LHCN-M2 (cell line): ENCODE data around the gene KCNIP1. TPM values are rescaled to one million over a fixed set of nuclear protein-coding genes. Genes with fewer than 3 reads are reported as not detected.
A peak's percentile ranks its signal among the peaks of the same experiment; 100 is the strongest.
"Not testable (repeated sequence)": the region's sequence is repeated elsewhere in the genome, so short reads cannot be mapped to it uniquely, and the experiment has no call there.

Source experiments
- DNase-seq: peaks from one replicate; pipeline ENCODE4 v3.0.0-alpha.2; 2012; ENCODE audit warnings: low read depth
- total RNA-seq: library from RNA; depleted of rRNA; stranded (reverse); fragments of >200 nt; gene quantifications from 2 replicates; pipeline ENCODE4 v1.2.3, GENCODE V29; 2014

The KCNIP1 gene
- total RNA-seq, 1 experiment from 2014 or later: not detected

GRCh38 chr5:170534941-170535340 lies 31.1 kb downstream of the KCNIP1 start:
- no peak for DNase-seq

GRCh38 chr5:170536525-170536924 lies 32.7 kb downstream of the KCNIP1 start:
- DNase-seq: no peak

GRCh38 chr5:170537451-170538095 lies 33.8 kb downstream of the KCNIP1 start:
- no peak for DNase-seq

- DNase-seq: no peak
Measured at GRCh38 chr5:170538096-170538465, 34.3 kb downstream of the KCNIP1 start.

- DNase-seq: no peak
Measured at GRCh38 chr5:170538696-170539586, 35.1 kb downstream of the KCNIP1 start.

GRCh38 chr5:170540271-170540670 lies 36.5 kb downstream of the KCNIP1 start:
- DNase-seq: no peak

GRCh38 chr5:170541146-170541769 lies 37.4 kb downstream of the KCNIP1 start:
- DNase-seq: no peak

GRCh38 chr5:170542691-170543293 lies 39.0 kb downstream of the KCNIP1 start:
- DNase-seq: no peak

GRCh38 chr5:170545313-170545712 lies 41.5 kb downstream of the KCNIP1 start:
- no peak for DNase-seq

- DNase-seq: no peak
Measured at GRCh38 chr5:170545811-170546210, 42.0 kb downstream of the KCNIP1 start.

- no peak for DNase-seq
Measured at GRCh38 chr5:170546282-170546681, 42.5 kb downstream of the KCNIP1 start.

- not testable (repeated sequence) for DNase-seq
Measured at GRCh38 chr5:170550382-170550781, 46.6 kb downstream of the KCNIP1 start.

- DNase-seq: no peak
Measured at GRCh38 chr5:170551076-170551475, 47.3 kb downstream of the KCNIP1 start.

GRCh38 chr5:170551622-170552021 lies 47.8 kb downstream of the KCNIP1 start:
- no peak for DNase-seq

- peak; percentile 9 for DNase-seq
Measured at GRCh38 chr5:170552621-170553115, 48.8 kb downstream of the KCNIP1 start.

- no peak for DNase-seq
Measured at GRCh38 chr5:170553218-170553617, 49.4 kb downstream of the KCNIP1 start.

- no peak for DNase-seq
Measured at GRCh38 chr5:170554521-170555267, 50.9 kb downstream of the KCNIP1 start.

GRCh38 chr5:170557314-170557713 lies 53.5 kb downstream of the KCNIP1 start:
- DNase-seq: no peak

- DNase-seq: no peak
Measured at GRCh38 chr5:170559296-170559695, 55.5 kb downstream of the KCNIP1 start.

- DNase-seq: no peak
Measured at GRCh38 chr5:170560938-170561337, 57.1 kb downstream of the KCNIP1 start.
